HG02610 (cell line): ENCODE data around the gene ORM2.

ENCODE experiments used
- ATAC-seq: cut with Tn5 transposase; IDR thresholded peaks from one replicate; pipeline ENCODE4 v1.9.1; 2021; ENCODE audit warnings: mild to moderate bottlenecking, moderate library complexity; ENCODE audit not compliant: unreplicated experiment

ORM2 gene

GRCh38 chr9:114367772-114368569, 38.3 kb downstream of the ORM2 start:
- ATAC-seq, result no peak

DNA sequence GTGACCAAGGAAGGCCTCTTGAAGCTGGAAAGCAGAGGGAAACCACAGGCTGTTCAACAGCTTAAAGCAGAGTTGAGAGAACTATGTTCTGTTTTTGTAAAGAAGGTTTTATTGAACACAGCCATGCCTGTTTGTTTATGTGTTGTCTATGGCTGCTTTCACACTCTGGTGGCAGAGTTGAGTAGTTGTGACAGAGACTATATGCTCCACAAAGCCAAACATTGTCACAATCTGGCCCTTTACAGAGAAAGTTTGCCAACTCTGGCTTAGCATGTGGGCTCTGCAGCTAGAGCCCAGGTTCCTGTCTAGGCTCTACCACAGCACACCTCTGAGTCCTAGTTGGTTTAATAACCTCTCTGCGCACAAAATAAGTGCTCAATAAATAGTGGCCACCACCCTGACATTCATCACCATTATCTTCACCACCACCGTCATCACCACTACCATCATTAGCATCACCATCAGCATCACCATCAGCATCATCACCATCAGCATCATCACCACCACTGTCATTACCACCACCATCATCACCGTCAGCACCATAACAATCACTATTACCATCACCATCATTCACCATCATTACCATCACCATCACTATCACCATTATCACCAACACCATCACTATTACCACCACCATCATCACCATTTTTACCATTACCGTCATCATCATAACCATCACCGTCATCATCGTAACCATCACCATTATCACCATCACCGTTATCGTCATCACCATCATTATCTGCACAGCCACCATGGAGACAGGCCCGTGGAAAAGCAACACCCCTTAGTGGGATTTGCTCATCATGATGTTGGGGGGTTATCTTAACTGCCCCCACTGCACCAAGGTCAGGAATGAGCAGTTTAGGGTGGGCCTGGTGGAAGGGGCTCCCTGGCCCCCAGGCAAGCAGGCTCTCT, 39.8 kb downstream of the ORM2 start:
- ATAC-seq, result no peak

GRCh38 chr9:114370251-114370967, 40.7 kb downstream of the ORM2 start:
- ATAC-seq, result no peak

DNA sequence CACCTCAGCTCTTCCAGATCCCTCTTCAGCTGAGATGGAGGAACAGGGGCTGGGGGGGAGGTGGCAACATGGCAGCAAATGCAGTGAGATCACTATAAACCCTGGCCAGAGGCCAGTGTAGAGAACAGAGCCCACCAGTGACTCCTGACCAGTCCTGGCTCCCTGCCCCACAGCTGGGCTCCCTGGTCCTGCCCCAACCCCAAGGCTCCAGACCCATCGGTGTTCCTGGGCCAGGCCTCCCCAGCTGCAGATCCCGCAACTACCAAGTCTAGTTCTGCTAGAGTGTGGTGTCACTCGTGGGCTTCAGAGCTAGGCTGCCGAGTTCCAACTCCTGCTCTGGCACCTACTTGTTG, 41.3 kb downstream of the ORM2 start:
- no peak for ATAC-seq

DNA sequence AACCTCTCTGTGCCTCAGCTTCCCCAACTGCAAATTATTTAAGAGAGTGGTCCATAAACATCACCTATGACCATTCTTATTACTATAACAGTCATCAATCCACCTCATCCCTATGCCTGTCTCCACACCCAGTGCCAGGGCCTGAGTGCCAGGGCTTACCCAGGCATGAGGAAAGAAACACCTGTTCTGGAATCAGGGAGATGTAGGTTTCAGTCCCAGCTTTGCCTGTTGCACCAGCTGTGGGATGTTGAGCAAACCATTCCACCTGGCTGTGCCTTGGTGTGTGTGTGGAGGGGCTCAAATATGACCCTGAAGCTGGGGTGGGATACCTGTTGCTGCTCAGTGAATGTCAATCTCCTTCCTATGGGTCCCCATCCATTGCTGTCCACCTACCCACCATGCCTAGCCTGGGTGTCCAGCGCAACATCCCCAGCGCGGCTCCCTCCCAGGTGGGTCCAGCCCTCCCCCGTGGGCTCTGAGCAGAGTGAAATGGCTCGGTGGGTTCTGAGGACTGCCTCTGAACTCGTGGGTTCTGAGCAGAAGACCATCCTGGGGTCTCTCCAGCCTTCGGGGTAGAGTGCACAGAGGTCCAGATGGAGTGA, 41.8 kb downstream of the ORM2 start:
- no peak for ATAC-seq

DNA sequence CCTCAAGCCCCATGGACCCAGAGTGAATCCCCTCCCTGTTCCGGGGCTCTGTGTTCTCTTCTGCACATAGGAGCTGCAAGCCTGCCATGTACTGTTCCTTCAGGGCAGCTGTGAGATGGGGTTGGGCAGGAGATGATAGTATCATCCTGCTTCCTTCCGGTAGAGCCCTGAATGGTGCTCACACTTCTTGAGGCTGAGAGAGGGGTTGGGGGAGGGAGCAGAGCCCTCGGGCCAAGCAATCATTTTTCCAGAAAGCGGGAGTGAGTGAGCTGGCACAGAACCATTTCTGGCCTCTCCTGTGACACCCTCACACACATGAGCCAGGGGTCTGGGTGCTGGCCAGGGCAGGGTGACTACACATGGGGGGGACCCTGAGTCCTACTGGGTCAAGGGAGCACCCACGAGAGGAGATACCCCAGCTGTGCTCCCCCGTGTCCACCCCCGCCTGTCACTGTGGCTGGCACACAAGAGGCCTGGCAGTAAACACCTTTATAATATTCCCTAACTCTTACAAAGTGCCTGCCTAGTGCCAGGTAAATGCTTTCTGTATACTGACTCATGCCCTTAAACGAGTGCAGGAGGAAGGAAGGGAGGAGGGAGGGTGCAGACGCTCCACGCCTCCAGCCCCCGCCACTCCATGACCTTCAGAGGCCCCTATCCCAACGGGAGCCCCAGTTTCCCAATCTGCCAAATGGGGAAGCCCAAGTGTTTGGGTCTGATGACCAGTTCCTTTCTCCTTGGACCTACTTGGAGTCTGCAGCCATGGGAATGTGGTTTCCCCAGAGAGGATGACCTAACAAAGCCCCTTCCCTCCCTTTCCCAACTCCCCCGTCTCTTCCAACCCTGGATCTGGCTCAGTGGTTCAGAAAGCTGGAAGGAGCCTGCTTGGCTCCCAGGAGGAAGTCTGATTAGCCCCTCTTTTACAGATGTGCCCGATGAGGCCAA, 42.6 kb downstream of the ORM2 start:
- ATAC-seq, result peak; percentile 28

DNA sequence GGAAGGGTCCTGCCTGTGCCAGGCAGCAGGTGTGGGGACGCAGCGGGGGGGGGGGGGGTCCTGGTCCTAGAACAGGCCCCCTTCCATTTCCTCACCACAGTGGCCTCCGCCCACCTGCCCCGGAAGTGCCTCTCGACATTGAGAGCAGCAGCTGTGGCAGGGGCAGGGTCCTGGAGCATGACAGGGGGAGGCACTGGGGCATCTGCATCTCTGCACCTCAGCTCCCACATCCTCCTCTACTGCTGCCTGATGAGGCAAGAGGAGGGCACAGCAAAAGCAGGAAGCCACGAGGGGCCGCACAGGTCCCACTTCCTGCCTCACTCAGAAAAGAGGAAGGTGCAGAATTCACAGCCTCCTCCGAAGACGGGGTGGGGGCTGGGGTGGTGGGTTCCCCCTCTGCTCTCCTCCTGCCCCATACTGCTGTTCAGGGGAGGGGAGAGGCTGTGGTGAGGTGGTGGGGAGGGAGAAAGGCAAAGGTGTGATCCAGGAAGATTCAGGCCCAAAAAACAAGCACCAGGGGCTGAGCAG, 43.3 kb downstream of the ORM2 start:
- ATAC-seq, result peak; percentile 93

DNA sequence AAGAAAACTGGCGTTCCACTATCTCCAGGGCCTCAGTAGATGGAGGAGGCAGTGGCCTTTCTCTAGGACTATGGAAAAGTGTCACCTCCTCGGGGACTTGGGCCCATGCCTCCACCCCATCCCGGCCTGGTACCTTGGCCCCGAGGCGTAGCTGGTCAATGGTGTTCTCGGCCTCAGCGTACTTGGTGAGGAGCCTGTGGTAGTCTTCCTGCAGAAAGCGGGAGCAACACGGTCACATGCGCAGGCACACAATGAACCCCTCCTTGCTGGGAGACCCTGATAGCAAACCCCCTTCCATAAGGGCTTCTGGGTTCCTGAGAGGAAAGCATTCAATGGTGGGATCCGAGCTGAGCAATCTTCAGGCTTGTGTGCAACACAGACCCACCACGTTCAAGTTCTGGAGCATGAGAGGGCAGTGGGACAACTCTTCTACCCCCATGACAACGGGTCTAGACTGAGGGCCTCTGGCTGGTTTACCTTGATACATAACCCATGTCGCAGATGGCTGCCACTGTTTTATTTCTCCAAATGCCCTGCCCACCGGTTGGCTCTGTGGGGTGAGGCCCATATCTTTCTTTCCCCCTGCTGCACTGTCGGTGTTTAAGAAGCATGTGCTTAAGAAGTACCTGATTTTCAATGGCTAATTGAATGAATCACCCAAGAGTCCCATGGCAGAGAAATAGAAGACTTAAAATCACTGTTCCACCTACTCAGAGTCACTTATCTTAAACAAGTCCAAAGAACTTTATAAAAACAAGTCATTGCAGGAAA, 44.5 kb downstream of the ORM2 start:
- no peak for ATAC-seq

DNA sequence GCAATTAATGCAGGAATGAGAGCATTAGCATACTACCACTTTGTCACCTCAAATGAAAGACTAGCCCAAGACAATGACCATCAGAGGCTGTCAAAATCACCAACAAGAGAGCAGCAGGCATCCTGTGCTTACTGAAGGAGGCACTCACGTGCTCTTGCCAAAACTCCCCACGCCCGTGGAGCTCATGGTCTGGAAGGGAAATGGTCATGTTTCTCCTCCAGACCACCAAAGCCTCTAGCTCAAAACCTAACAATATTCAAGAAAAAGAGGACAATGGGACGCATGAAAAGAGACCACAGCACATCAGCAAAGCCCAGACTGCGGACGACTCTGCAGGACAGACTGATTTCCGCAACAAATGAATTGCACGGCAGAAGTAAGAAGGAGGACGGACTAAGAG, 45.3 kb downstream of the ORM2 start:
- ATAC-seq, result no peak

DNA sequence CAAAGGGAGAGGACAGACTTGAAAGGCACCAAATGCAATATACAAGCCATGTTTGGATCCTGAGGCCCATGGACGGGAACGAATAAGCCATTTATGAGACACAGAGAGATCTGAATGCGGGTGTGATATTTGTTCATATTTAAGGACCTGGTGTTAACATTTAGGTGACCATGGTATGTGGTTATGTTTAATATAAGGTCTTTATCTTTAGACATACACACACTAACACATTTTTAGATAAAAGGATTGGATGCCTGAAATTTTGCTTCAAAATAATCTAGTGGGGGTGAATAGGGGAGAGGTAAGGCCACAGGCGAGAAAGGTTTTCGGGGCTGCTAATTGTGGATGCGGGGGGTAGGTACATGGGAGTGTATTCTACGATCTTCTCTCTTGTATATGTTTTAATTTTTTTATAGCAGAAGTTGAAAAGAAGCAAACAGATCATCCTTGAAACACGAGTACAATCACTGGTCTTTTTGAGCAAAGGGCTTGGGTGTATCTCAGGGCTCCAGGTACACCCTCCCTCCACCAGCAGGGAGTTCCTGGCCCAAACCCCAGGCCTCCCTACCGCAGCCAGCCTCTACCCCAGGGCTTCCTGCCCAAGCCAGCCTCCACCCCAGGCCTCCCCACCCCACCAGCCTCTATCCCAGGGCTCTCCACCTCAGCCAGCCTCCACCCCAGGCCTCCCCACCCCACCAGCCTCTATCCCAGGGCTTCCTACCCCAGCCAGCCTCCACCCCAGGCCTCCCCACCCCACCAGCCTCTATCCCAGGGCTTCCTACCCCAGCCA, 45.9 kb downstream of the ORM2 start:
- no peak for ATAC-seq

- ATAC-seq, result no peak
These were observed 47.1 kb downstream of the ORM2 start for GRCh38 chr9:114376586-114377445.

GRCh38 chr9:114378016-114378415, 48.3 kb downstream of the ORM2 start:
- ATAC-seq, result no peak

DNA sequence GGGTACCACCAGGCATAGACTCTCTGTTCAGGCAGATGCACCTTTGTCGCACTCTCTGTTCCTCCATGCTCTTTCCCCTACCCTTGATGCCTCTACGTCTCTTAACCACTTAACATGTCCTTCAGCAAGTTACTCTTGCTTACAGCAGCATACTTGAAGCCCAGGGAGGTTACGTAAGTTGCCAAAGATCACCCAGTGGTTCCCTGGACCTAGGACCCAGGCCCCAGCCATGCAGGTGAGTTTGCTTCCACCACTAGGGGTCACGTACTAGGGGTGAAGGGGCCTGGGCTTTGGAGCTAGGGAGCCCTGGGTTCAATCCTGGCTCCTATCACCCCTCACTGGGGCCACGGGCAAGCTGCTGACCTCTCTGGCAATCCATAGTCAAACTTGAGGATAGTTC, 49.2 kb downstream of the ORM2 start:
- ATAC-seq, result no peak
